GM10847 (cell line): ENCODE data around the gene UNC93B1.

Experiments
- POLR2A ChIP-seq: IDR thresholded peaks from 2 replicates; pipeline ENCODE4 v1.6.1; 2011; ENCODE audit not compliant: insufficient read length; ENCODE audit errors: extremely low read depth

UNC93B1 gene

DNA sequence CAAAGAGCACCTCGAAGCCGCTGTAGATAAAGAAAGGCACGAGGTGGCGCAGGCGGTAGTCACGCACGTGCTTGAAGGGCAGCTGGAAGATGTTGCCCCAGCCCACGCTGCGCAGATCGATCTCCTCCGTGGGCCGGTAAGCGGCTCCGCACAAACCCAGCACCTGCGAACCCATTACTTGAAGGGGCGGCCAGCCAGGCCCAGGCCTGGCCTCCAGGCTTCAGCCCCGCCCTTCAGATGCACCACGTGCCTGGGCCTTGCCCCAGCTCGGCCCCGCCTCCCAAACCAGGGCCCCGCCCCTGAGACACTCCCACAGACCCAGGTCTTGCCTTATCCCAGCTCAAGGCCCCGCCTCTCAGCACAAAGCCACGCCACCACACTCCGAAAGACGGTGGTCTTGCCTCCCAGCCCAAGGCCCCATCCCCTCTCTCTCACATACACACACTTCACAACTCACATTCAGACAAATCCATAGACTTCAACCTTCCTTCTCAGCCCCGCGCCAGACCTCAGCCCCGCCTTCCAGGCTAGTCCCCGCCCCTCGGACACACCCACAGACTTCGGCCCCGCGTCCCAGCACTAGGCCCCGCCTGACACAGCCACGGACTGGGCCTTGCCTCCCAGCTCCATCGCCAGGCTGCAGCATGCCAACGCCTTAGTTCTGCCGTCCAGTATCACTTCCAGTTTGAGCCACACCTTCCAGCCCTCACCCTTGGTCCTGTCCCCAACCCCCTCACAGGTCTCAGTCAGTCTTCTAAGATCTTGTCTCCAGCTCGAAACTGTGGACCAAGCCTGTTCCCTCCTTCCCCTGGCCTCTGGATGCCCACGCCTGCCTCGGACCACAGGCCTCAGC lies 7.0 kb downstream of the UNC93B1 start:
- TF ChIP-seq POLR2A: no peak

- TF ChIP-seq POLR2A: no peak
Observed at GRCh38 chr11:67996051-67996450, 7.8 kb downstream of the UNC93B1 start.

- no peak for TF ChIP-seq POLR2A
Observed at GRCh38 chr11:67983951-67984350, 19.9 kb downstream of the UNC93B1 start.
